Stimulated activated CD8-positive, alpha-beta memory T cell treated with anti-CD3 and anti-CD28 coated beads, Interleukin-15, amount 100 ng/mL, for 4 hours (primary cell): ENCODE data around the gene BRI3BP.
"Not testable (repeated sequence)": the region's sequence is repeated elsewhere in the genome, so short reads cannot be mapped to it uniquely, and the experiment has no call there.

ENCODE experiments used
- DNase-seq, 2 donors: peaks; one replicate each; pipeline ENCODE4 v3.0.0-alpha.2; 2020; ENCODE audit warnings: low read depth in 2 of 2

Gene BRI3BP

GRCh38 chr12:125065919-125066570 lies 72.6 kb downstream of the BRI3BP start:
- DNase-seq: no peak

- no peak for DNase-seq
Observed at GRCh38 chr12:125068391-125068790, 74.9 kb downstream of the BRI3BP start.

GRCh38 chr12:125069616-125070015 lies 76.2 kb downstream of the BRI3BP start:
- DNase-seq: no peak

GRCh38 chr12:125070112-125070511 lies 76.7 kb downstream of the BRI3BP start:
- DNase-seq: no peak

- no peak for DNase-seq
Observed at GRCh38 chr12:125070661-125071390, 77.4 kb downstream of the BRI3BP start.

- no peak for DNase-seq
Observed at GRCh38 chr12:125071456-125071855, 78.0 kb downstream of the BRI3BP start.

- DNase-seq: no peak
Observed at GRCh38 chr12:125072496-125072895, 79.1 kb downstream of the BRI3BP start.

- DNase-seq: not testable (repeated sequence)
Observed at GRCh38 chr12:125074294-125074693, 80.8 kb downstream of the BRI3BP start.

- DNase-seq: no peak
Observed at GRCh38 chr12:125076103-125076502, 82.7 kb downstream of the BRI3BP start.

- DNase-seq: no peak
Observed at GRCh38 chr12:125079084-125079483, 85.6 kb downstream of the BRI3BP start.

- DNase-seq: no peak
Observed at GRCh38 chr12:125079648-125080645, 86.5 kb downstream of the BRI3BP start.
